ENCODE data around the gene TFE3.
"Not testable (repeated sequence)": the region's sequence is repeated elsewhere in the genome, so short reads cannot be mapped to it uniquely, and the experiment has no call there.

Gene TFE3

GRCh38 chrX:48980341-48980740 lies 62.8 kb downstream of the TFE3 start:
- DNase-seq; H3K9me3 ChIP-seq (ENCODE audit: control extremely low read depth in 1 of 5, control insufficient read depth in 4 of 5, insufficient read depth in 2 of 5, low read depth in 1 of 5, low read length in 4 of 5); H3K4me3 ChIP-seq (ENCODE audit: control insufficient read depth in 1 of 7, extremely low read depth in 1 of 7, insufficient read depth in 4 of 7, low read depth in 2 of 7, low read length in 6 of 7); H3K27ac ChIP-seq (ENCODE audit: insufficient read depth in 1 of 2, low read depth in 1 of 2, low read length in 2 of 2, poor library complexity in 1 of 2, severe bottlenecking in 2 of 2); H3K27me3 ChIP-seq (replicated peaks in 2 of 5; ENCODE audit: control insufficient read depth in 4 of 5, insufficient read depth in 5 of 5, low read length in 4 of 5); CTCF ChIA-PET; POLR2A ChIA-PET: not testable (repeated sequence)
- 89% methylated on average over 2 of the region's 10 CpGs for WGBS (ENCODE audit: insufficient coverage)
- Histone ChIP-seq H3K36me3 (ENCODE audit: control insufficient read depth in 4 of 4, insufficient read depth in 4 of 4, low read length in 3 of 4) (peaks cover 5 to 58% (median 34%) of the 10 kb centered on the region in 4 experiments), H3K4me1 (ENCODE audit: control extremely low read depth in 1 of 4, control insufficient read depth in 4 of 4, insufficient read depth in 4 of 4, low read length in 3 of 4) (peaks cover 0 to 12% (median 5%) of the 10 kb centered on the region in 4 experiments)
